HG02642 (cell line): ENCODE data around the gene GRIN3A.

Source experiments
- ATAC-seq: cut with Tn5 transposase; IDR thresholded peaks from one replicate; pipeline ENCODE4 v1.9.1; 2021; ENCODE audit warnings: mild to moderate bottlenecking; ENCODE audit not compliant: unreplicated experiment, poor library complexity

Gene GRIN3A

GRCh38 chr9:101533334-101534204, 204.9 kb downstream of the GRIN3A start, which contains the start of gene RNF20:
Gene RNF20, plus strand, starts transcription at chr9:101533853. Its CDS starts 1,571 bp downstream, at chr9:101535424.
- ATAC-seq, result peak; percentile 98

GRCh38 chr9:101530076-101530711, 208.3 kb downstream of the GRIN3A start:
- peak; percentile 40 for ATAC-seq

GRCh38 chr9:101528015-101528414, 210.4 kb downstream of the GRIN3A start:
- ATAC-seq, result no peak

- ATAC-seq, result no peak
These were observed 211.4 kb downstream of the GRIN3A start for GRCh38 chr9:101527066-101527465.

GRCh38 chr9:101524371-101524770, 214.1 kb downstream of the GRIN3A start:
- ATAC-seq, result no peak
